Mucosa of rectum (tissue), 2 donors: ENCODE data around the gene APOB.

Source experiments
- H3K27ac ChIP-seq, 2 donors: one replicate each; pipeline ENCODE4 v1.7.0; 2013; ENCODE audit warnings: inconsistent platforms in 2 of 2, low read depth in 2 of 2, low read length in 2 of 2
- H3K27me3 ChIP-seq, 2 donors: one replicate each; pipeline ENCODE4 v1.7.0; 2013; ENCODE audit warnings: low read length in 2 of 2; ENCODE audit not compliant: control insufficient read depth in 2 of 2, insufficient read depth in 2 of 2
- H3K36me3 ChIP-seq, 2 donors: one replicate each; pipeline ENCODE4 v1.7.0; 2013; ENCODE audit warnings: low read length in 2 of 2; ENCODE audit not compliant: control insufficient read depth in 2 of 2, insufficient read depth in 2 of 2
- H3K4me1 ChIP-seq, 2 donors: one replicate each; pipeline ENCODE4 v1.7.0; 2013; ENCODE audit warnings: low read length in 2 of 2, mild to moderate bottlenecking in 1 of 2; ENCODE audit not compliant: control insufficient read depth in 2 of 2, insufficient read depth in 2 of 2
- H3K4me3 ChIP-seq, 2 donors: one replicate each; pipeline ENCODE4 v1.7.0; 2013; ENCODE audit warnings: low read length in 2 of 2
- H3K9ac ChIP-seq, 2 donors: one replicate each; pipeline ENCODE4 v1.7.0; 2013; ENCODE audit warnings: low read length in 2 of 2, low read depth in 1 of 2, mild to moderate bottlenecking in 1 of 2
- H3K9me3 ChIP-seq, 2 donors: one replicate each; pipeline ENCODE4 v1.7.0; 2013; ENCODE audit warnings: low read length in 2 of 2; ENCODE audit not compliant: control insufficient read depth in 2 of 2
- donor health status: healthy.
- donor health status: Normal muscosa, but diverticular disease.

The APOB gene

GRCh38 chr2:21067125-21067524, 23.3 kb upstream of the APOB start:
- no peaks in the 10 kb centered on the region for H3K36me3 ChIP-seq
- H3K4me1 ChIP-seq: no peaks in the 10 kb centered on the region
- H3K4me3 ChIP-seq: no peak overlapping the region
- no peak overlapping the region for H3K9ac ChIP-seq
- H3K27me3 ChIP-seq: no peaks in the 10 kb centered on the region
- no peak overlapping the region for H3K27ac ChIP-seq
- H3K9me3 ChIP-seq: no peaks in the 10 kb centered on the region

- H3K4me1 ChIP-seq: no peaks in the 10 kb centered on the region
- peaks cover 0 to 3% of the 10 kb centered on the region in 2 donors for H3K27me3 ChIP-seq
- H3K9me3 ChIP-seq: no peaks in the 10 kb centered on the region
- H3K4me3 ChIP-seq: no peak overlapping the region
- no peak overlapping the region for H3K27ac ChIP-seq
- H3K36me3 ChIP-seq: no peaks in the 10 kb centered on the region
- no peak overlapping the region for H3K9ac ChIP-seq
Observed at GRCh38 chr2:21059885-21060610, 16.2 kb upstream of the APOB start.

GRCh38 chr2:21057097-21057496, 13.2 kb upstream of the APOB start:
- Histone ChIP-seq H3K36me3 (no peaks in the 10 kb centered on the region), H3K27ac (no peak overlapping the region), H3K9me3 (no peaks in the 10 kb centered on the region), H3K27me3 (peaks cover 0 to 3% of the 10 kb centered on the region in 2 donors), H3K9ac (no peak overlapping the region), H3K4me3 (no peak overlapping the region), H3K4me1 (no peaks in the 10 kb centered on the region)

DNA sequence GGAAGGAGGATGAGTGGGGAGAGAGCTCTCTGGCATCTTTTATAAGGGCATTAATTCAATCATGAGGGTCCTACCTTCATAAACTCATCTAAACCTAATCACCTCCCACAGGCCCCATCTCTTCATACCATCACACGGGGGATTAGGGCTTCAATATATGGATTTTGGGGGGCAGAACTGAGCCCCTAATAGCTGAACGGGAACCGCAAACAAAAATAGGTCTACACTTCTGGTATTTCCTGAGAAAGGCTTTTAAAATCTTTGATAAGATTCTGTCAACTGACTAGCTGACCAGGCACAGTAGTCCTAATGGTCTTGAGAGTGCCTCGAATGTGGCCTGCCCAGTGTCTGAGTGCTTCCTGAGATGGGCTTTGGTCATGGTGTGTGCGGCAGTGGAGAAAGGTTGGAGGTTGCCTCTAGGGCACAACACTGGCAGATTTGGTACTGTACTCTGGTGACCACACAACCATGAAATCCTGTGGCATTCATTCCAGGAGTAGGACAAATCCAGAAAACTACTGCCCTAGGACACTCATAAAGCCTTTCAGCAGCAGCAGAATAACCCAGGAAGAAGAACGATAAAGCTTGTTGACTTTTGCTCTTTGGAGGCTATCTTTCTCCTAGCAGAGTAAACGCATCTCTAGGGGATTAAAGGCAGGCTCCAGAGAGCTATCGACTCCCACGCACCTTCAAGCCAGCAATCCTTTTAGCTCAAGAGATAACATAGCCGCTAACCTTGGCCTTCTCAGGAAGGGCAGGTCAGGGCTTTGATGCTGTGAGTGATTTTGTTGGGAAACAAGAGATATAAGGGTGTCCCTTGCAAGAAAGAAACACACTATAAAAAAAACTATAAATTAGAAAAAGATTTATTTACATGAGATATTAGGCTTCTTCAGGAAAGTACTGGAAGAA, 12.3 kb upstream of the APOB start:
- H3K4me3 ChIP-seq: no peak overlapping the region
- H3K9me3 ChIP-seq: no peaks in the 10 kb centered on the region
- no peak overlapping the region for H3K27ac ChIP-seq
- no peak overlapping the region for H3K9ac ChIP-seq
- H3K36me3 ChIP-seq: no peaks in the 10 kb centered on the region
- peaks cover 0 to 3% of the 10 kb centered on the region in 2 donors for H3K27me3 ChIP-seq
- H3K4me1 ChIP-seq: no peaks in the 10 kb centered on the region

GRCh38 chr2:21055451-21055850, 11.6 kb upstream of the APOB start:
- Histone ChIP-seq H3K36me3 (no peaks in the 10 kb centered on the region), H3K9ac (no peak overlapping the region), H3K4me3 (no peak overlapping the region), H3K27ac (no peak overlapping the region), H3K9me3 (no peaks in the 10 kb centered on the region), H3K4me1 (no peaks in the 10 kb centered on the region), H3K27me3 (peaks cover 0 to 3% of the 10 kb centered on the region in 2 donors)

DNA sequence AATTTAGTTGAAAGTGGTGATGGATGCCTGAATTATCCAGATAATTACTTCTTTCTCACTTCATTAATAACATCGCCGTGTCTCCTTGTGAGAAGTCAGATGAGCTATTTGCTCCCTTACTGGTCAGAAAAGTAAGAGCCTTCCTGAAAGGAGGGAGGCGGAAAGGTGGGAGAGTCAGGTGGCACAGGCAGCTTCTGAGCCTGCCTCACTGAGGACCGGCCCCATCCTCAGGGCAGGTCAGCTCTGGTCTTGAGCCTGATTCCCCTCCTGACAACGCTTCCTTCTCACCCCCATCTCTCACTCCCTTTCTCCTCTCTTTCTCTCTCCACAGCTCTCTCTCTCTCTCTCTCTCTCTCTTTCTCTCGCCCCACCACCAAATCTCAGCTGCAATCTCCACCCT, 10.1 kb upstream of the APOB start:
- Histone ChIP-seq H3K4me3 (no peak overlapping the region), H3K9ac (no peak overlapping the region), H3K36me3 (no peaks in the 10 kb centered on the region), H3K4me1 (no peaks in the 10 kb centered on the region), H3K27me3 (no peaks in the 10 kb centered on the region), H3K27ac (no peak overlapping the region), H3K9me3 (no peaks in the 10 kb centered on the region)

DNA sequence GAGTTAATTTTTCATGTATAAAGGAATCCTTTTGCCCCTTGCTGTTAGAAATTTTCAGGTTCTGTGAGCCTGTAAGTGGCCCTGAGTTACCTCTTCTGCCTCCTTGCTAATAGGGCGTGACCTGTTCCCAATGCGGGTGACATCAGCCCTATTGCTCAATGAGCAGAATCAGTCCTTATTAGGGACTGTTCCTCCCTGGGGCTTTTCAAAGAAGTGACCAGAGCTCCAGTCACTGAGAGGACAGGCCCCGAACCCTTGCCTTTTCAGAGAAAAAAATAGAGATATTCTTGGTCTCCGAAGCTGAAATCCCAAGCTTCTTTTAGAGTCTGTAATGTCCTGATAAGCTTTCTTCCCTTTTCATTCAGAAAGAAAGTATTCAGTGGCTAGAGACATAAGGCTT, 8.2 kb upstream of the APOB start:
- H3K27ac ChIP-seq: no peak overlapping the region
- no peak overlapping the region for H3K4me3 ChIP-seq
- H3K27me3 ChIP-seq: no peaks in the 10 kb centered on the region
- H3K36me3 ChIP-seq: no peaks in the 10 kb centered on the region
- no peaks in the 10 kb centered on the region for H3K4me1 ChIP-seq
- H3K9me3 ChIP-seq: no peaks in the 10 kb centered on the region
- H3K9ac ChIP-seq: no peak overlapping the region

DNA sequence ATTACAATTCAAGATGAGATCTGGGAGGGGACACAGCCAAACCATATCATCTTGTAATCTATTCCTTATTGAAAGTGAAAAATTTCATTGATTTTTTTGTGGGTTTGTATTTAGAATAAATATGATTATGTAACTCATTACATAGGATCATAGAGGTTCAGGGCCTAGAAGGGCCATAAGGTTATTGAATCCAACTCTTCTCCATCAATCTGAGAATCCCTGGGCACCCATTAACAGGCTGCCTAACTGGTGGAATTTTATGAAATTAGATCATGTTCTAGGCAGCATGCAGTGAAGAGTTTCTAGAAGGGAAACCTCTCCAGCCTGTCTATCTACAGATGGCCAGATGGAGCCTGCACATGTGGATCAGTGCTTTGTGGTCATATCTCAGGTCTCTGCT, 6.3 kb upstream of the APOB start:
- no peak overlapping the region for H3K4me3 ChIP-seq

DNA sequence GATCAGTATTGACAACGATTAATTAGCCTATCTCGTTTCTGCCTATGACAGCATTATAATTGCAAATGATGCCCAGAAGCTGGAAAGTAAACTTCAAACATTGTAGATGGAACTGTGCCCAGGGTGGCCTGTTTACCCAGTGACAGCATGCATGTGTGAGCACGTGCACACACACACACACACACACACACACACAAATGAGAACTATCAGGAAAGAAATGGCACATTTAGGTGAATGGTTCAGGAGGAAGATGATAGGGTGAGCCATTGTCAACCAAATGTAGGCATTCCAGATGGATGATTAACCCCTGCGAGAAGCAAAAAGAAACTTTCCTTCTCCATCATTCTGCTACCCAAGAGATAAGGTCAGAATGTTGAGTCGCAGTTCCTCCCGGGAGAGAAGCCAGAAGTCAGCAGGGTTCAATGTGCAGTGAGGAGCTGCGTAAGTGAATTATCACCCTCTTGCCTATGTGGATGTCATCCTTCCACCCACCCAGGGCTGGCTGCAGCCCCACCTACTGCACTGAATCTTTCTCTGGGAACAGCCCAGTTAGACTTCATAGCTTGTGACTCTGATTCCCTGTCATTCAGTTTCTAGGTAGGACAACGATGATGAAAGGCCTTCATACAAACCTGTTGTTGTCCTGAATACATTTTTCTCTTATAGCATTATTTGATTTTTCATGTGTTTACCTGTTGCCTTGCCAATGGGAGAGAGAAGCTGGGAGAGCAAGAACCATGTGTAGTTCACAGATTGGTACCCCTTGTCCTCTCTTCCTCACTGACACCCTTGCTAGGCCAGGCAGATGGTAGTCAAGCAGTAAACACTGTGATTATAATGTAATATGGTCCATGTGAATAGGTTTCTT, 3.5 kb upstream of the APOB start:
- no peak overlapping the region for H3K4me3 ChIP-seq
- H3K9me3 ChIP-seq: no peaks in the 10 kb centered on the region
- H3K27ac ChIP-seq: no peak overlapping the region
- H3K27me3 ChIP-seq: peaks cover 3 to 13% of the 10 kb centered on the region in 2 donors
- H3K4me1 ChIP-seq: no peaks in the 10 kb centered on the region
- H3K9ac ChIP-seq: no peak overlapping the region
- no peaks in the 10 kb centered on the region for H3K36me3 ChIP-seq

More for the DNA sequence above, 6.3 kb upstream of the APOB start:
- Histone ChIP-seq H3K9me3 (no peaks in the 10 kb centered on the region), H3K9ac (no peak overlapping the region), H3K36me3 (no peaks in the 10 kb centered on the region), H3K27me3 (no peaks in the 10 kb centered on the region), H3K4me1 (no peaks in the 10 kb centered on the region), H3K27ac (no peak overlapping the region)
